NT2/D1 (cell line): Measurements from ENCODE around the gene TATDN2.

ENCODE experiments used
- YY1 ChIP-seq: IDR thresholded peaks from 2 replicates; pipeline ENCODE4 v1.6.1; 2011; ENCODE audit not compliant: insufficient read length, insufficient read depth
- ZNF274 ChIP-seq: IDR thresholded peaks from 2 replicates; pipeline ENCODE4 v1.6.1; 2011; ENCODE audit warnings: mild to moderate bottlenecking, low read depth, low read length

DNA sequence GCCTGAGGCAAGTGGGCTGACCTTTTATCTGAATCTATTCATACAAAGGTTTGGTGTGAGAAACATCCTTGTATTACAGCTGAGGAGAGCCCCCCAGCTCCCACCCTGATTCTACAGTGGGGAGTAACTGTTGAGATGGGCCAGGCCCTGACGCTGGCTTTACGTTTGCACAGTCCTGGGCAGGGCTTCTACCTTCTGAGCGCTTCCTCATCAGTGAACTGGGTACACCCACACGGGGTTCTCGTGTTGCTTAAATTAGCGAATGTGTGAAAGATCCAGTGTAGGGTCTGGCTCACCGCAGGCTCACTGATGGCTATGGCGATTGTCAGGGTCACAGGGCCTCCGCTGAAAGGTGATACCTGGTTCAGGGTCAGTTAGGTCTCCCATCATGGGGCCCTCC, 51.8 kb downstream of the TATDN2 start:
- TF ChIP-seq ZNF274 (no peak), YY1 (no peak)
